H1 (cell line): ENCODE data around the gene KCNIP3. TPM values are rescaled to one million over a fixed set of nuclear protein-coding genes. Genes with fewer than 3 reads are reported as not detected.

Experiments used
- E2F6 ChIP-seq: IDR thresholded peaks from 2 replicates; pipeline ENCODE4 v1.6.1; 2012; ENCODE audit warnings: inconsistent platforms
- EP300 ChIP-seq, 2 experiments: IDR thresholded peaks; 1 replicate in 1 of 2; 2 replicates in 1 of 2; pipeline ENCODE4 v1.6.1; 2011 to 2012; ENCODE audit warnings: low read depth in 2 of 2, low read length in 2 of 2, mild to moderate bottlenecking in 2 of 2, borderline replicate concordance in 1 of 2, inconsistent platforms in 1 of 2, moderate library complexity in 1 of 2
- RFX5 ChIP-seq: IDR thresholded peaks from 2 replicates; pipeline ENCODE4 v1.6.1; 2011; ENCODE audit warnings: low read depth, low read length, improper control_type of control experiment, borderline replicate concordance
- SAP30 ChIP-seq: fragments of 300-600 bp; sonication (generic); IDR thresholded peaks from 2 replicates; pipeline ENCODE4 v1.7.1; 2012; ENCODE audit warnings: low read length, moderate library complexity, mild to moderate bottlenecking, inconsistent platforms; ENCODE audit not compliant: insufficient read depth, insufficient replicate concordance
- polyA plus RNA-seq, 7 experiments: library from polyadenylated mRNA; depleted of rRNA in 3 of 7; stranded (reverse) in 5 of 7; unstranded in 2 of 7; fragments of >200 nt in 5 of 7; fragments of 200-250 nt in 2 of 7; gene quantifications; 1 replicate in 5 of 7; 2 replicates in 1 of 7; 4 replicates in 1 of 7; pipeline versions ENCODE4 v1.2.1 to v1.2.3, GENCODE V29; 2011 to 2013; ENCODE audit warnings: missing spikeins in 2 of 7, mixed read lengths in 2 of 7
- total RNA-seq: library from RNA; stranded (reverse); fragmentation: NEBNext Ultra II Directional; extraction: Animal tissue kit (Norgen Biotek cat#: 25700); gene quantifications from 2 replicates; pipeline ENCODE4 v1.2.1, GENCODE V29; 2021
- TF ChIP-seq, protein P1 (sequence below): fragments of 300-600 bp; sonication (generic); IDR thresholded peaks from 2 replicates; pipeline ENCODE4 v1.7.1; 2012; ENCODE audit warnings: low read length, moderate library complexity, mild to moderate bottlenecking, inconsistent platforms; ENCODE audit not compliant: insufficient replicate concordance

KCNIP3 gene
- total and polyA plus RNA-seq, 2 of the 8 experiments (the other 6 are each of a cell fraction or from before 2014, with no cell fraction given) = 0.33 to 1.9 TPM

DNA sequence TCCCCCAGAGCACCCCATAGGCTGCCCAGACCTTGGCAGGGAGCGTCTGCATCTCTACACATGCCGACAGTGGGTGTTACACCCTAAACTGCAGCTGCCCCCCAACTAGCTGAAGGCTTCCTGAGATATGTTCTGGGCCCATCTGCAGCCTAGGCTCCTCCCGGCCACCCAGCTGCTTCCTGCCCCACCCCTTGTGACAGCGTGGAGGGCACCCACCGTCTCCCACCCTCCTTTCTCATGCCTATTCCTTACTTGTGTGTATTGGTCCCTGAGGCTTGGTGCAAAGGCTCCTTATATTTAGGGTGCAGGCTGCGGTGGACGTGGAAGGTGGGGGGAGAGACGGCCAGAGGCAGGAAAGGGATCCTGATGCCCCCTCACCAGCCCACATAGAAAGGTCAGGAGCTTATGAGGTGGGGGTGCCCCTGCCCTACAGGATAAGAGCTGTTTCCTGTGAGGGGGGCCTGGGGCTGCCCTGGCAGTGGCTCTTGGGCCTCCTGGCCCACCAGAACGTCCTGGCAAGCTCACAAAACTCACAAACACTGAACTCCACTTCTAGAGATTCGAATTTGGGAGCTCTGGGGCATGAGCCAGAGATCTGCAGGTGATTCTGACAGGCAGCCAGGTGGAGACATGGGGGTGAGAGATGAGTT, 30.2 kb upstream of the KCNIP3 start (continued):
- TF ChIP-seq, protein P1, sequence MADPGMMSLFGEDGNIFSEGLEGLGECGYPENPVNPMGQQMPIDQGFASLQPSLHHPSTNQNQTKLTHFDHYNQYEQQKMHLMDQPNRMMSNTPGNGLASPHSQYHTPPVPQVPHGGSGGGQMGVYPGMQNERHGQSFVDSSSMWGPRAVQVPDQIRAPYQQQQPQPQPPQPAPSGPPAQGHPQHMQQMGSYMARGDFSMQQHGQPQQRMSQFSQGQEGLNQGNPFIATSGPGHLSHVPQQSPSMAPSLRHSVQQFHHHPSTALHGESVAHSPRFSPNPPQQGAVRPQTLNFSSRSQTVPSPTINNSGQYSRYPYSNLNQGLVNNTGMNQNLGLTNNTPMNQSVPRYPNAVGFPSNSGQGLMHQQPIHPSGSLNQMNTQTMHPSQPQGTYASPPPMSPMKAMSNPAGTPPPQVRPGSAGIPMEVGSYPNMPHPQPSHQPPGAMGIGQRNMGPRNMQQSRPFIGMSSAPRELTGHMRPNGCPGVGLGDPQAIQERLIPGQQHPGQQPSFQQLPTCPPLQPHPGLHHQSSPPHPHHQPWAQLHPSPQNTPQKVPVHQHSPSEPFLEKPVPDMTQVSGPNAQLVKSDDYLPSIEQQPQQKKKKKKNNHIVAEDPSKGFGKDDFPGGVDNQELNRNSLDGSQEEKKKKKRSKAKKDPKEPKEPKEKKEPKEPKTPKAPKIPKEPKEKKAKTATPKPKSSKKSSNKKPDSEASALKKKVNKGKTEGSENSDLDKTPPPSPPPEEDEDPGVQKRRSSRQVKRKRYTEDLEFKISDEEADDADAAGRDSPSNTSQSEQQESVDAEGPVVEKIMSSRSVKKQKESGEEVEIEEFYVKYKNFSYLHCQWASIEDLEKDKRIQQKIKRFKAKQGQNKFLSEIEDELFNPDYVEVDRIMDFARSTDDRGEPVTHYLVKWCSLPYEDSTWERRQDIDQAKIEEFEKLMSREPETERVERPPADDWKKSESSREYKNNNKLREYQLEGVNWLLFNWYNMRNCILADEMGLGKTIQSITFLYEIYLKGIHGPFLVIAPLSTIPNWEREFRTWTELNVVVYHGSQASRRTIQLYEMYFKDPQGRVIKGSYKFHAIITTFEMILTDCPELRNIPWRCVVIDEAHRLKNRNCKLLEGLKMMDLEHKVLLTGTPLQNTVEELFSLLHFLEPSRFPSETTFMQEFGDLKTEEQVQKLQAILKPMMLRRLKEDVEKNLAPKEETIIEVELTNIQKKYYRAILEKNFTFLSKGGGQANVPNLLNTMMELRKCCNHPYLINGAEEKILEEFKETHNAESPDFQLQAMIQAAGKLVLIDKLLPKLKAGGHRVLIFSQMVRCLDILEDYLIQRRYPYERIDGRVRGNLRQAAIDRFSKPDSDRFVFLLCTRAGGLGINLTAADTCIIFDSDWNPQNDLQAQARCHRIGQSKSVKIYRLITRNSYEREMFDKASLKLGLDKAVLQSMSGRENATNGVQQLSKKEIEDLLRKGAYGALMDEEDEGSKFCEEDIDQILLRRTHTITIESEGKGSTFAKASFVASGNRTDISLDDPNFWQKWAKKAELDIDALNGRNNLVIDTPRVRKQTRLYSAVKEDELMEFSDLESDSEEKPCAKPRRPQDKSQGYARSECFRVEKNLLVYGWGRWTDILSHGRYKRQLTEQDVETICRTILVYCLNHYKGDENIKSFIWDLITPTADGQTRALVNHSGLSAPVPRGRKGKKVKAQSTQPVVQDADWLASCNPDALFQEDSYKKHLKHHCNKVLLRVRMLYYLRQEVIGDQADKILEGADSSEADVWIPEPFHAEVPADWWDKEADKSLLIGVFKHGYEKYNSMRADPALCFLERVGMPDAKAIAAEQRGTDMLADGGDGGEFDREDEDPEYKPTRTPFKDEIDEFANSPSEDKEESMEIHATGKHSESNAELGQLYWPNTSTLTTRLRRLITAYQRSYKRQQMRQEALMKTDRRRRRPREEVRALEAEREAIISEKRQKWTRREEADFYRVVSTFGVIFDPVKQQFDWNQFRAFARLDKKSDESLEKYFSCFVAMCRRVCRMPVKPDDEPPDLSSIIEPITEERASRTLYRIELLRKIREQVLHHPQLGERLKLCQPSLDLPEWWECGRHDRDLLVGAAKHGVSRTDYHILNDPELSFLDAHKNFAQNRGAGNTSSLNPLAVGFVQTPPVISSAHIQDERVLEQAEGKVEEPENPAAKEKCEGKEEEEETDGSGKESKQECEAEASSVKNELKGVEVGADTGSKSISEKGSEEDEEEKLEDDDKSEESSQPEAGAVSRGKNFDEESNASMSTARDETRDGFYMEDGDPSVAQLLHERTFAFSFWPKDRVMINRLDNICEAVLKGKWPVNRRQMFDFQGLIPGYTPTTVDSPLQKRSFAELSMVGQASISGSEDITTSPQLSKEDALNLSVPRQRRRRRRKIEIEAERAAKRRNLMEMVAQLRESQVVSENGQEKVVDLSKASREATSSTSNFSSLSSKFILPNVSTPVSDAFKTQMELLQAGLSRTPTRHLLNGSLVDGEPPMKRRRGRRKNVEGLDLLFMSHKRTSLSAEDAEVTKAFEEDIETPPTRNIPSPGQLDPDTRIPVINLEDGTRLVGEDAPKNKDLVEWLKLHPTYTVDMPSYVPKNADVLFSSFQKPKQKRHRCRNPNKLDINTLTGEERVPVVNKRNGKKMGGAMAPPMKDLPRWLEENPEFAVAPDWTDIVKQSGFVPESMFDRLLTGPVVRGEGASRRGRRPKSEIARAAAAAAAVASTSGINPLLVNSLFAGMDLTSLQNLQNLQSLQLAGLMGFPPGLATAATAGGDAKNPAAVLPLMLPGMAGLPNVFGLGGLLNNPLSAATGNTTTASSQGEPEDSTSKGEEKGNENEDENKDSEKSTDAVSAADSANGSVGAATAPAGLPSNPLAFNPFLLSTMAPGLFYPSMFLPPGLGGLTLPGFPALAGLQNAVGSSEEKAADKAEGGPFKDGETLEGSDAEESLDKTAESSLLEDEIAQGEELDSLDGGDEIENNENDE = no peak
- TF ChIP-seq E2F6 = no peak
- no peak for TF ChIP-seq RFX5
- TF ChIP-seq EP300 (IDR thresholded peaks at IDR 0.05; ENCODE audit: borderline replicate concordance in 1 of 2, low read depth in 2 of 2, low read length in 2 of 2) = no peak
- no peak for TF ChIP-seq SAP30
